HG03039 (cell line): ENCODE measurements around the gene SPSB2.

ENCODE experiments used
- ATAC-seq: cut with Tn5 transposase; IDR thresholded peaks from one replicate; pipeline ENCODE4 v1.9.1; 2021; ENCODE audit warnings: mild to moderate bottlenecking, moderate library complexity; ENCODE audit not compliant: unreplicated experiment

SPSB2 gene

DNA sequence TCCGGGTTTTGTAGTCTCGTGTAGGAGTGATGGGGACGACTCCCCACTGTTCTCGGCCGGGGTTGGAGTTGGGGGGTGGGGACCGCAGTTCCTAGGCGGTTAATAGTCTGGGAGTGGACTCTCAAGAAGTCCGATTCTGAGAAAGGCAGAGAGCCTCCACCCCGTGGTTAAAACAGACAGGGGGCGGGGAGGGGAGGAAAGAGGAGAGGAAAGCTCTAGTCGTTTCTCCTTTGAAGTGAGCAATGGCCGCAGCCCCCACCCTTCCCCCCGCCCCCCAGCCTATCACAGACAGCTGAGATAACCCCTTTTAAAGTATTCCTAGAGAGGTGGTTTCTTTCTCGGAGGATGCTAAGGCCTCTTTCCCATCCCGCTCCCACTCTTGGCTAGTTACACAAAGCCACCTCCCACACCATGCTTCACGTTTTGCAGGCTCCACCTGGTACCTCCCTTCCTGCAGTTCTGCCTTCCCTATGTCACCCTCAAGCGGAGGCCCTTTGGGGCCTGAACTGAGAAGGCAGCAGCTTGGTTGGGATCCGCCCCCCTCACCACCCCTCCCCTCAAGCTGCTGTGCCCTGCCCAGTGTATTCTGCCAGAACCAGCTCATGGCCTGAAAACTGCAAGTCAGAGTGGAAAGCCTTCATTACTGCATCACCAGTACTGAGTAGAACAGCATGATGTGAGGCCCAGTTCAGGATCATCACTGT lies 20.3 kb downstream of the SPSB2 start:
- ATAC-seq, result no peak

DNA sequence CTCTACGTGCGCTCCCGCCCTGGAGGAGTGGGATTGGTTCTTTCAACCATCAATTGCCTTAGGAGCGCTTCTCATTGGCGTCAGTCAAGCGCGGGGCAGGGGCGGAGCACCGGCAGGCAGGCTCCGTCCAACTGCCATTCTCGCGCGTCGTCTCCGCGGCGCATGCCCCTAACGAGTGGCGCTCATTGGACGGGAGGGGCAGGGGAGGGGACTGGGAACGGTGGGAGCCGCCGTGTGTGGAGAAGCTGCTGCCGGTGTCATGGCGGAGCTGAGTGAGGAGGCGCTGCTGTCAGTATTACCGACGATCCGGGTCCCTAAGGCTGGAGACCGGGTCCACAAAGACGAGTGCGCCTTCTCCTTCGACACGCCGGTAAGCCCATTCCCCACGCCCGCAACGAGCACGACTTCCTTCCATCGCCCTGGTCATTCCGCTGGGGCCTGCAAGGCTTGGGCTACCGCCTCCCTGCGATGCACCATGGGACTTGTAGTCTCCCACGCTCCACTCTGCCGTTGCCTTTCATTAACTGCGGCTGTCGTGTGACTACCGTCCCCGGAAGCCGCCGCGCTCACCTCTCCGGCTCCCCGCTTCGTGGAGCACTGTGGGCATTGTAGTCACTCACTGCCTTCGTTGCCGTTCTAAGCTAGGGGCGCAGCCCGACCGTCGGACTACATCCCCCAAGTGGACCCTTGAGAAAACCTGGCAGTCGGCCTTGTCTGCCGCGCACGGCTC lies 21.0 kb downstream of the SPSB2 start, which contains the start of gene USP5:
TSS of gene USP5 (plus strand) at position 230 of the 730 bp plus-strand sequence. CDS start at position 260, 30 bp downstream.
- ATAC-seq, result peak; percentile 63

DNA sequence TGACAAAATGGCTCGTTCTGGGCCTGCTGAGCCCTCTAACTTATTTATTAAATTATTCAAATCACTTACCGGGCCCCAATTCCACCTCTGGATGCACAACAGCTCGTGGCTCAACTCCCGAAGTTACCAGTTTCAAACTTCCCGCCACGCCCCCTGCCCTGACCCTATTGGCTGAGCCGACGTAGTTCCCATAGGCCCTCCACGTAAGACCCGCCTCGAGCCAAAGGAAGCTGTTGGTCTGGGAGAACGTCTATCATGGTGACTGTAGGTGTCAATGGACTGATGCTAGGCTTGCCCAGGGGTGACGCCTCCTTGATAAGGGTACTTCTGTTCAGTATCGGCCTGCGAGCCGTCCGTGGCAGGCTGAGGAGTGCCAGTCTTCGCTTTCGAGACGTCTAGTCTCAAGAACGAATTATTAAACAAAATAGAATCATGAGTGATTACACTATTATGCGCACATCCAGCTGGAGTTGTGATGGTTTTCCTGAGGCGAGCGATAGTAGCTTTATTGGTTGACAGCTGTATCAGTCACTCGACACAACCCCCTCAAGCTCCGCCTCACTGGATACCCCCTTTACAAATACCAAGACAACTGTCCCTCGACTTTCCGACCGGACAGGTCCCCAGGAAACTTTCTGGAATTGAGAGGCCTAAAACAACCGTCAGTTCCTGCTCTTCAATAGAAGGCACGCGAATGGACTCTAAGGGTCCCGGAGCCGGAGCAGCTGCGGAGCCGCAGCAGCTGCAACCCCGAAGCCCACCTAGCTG lies 21.8 kb downstream of the SPSB2 start, which contains the start of gene CDCA3:
TSS of gene CDCA3 (minus strand) at position 134 of the 768 bp plus-strand sequence. CDS start 334 bp downstream, outside the sequence.
- ATAC-seq, result peak; percentile 44

DNA sequence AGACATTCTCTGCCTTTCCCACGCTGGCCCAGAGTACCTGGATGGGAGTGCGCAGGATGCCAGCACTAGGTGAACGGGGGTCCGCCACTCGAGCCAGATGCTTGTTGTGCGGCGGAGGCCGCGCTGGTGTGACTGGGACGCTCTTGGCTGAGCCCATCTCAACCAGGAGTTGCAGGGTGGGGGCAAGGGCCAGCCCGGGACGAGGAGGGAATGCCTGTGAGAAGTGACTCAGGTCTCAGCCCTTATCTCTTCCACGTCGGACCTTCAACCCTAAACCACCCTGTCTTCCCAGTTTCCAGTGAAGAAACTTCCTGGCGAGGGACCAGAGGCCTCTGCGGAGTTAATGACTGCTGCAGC lies 22.3 kb downstream of the SPSB2 start:
- ATAC-seq, result no peak

DNA sequence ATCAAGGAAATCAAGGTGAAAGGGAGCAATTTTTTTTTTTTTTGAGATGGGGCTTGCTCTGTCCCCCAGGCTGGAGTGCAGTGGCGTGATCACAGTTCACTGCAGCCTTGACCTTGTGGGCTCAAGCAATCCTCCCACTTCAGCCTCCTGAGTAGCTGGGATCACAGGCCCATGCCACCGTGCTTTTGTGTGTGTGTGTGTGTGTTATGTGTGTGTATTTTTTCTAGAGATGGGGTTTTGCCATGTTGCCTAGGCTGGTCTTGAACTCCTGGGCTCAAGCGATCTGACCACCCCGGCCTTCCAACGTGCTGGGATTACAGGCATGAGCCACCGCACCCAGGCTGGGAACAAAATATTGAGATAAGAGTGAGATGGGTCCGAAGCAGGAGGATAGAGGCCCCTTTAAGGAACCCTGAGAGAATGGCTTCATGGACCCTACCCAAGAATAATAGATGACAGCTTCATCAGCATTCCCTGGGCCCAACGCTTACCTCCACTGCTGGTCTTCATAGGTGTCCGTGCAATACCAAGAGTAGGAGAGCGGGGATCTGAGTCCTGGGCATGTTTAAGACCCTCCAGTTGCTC lies 23.0 kb downstream of the SPSB2 start:
- no peak for ATAC-seq

DNA sequence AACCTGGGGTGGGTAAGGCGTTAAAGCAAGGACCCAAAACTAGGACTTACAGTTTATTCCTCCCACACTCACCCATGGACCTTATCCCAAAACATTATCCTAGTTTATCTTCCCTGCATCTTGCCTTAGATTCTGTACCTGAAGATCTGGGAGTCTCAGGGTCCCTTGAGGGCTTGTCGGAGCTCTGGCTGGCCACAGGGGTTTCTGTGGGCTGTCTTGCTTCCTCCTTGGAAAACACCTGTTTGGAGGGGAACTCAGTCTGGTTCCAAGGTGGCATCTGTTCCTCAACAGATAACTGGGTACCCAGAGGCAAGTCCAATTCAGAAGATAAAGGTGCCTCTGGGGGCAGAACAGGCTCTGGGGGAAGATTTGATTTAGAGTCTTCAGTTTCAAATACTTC lies 23.7 kb downstream of the SPSB2 start:
- ATAC-seq, result no peak

DNA sequence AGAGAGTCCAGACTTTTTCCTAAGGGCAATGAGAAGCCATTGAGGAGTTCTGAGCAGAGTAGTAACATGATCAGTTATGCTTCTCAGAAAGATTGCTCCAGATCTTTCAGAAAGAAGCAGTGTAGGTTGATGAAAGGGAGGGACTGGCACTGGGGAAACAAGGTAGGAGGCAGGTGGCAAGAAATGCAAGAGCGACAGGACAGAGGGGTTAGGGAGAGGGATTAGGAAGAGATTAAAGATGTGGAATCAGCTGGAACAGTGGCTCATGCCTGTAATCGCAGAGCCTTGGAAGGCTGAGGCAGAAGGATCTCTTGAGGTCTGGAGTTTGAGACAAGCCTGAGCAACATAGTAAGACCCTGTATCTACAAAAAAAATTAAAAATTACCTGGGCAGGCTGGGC lies 25.4 kb downstream of the SPSB2 start:
- no peak for ATAC-seq

DNA sequence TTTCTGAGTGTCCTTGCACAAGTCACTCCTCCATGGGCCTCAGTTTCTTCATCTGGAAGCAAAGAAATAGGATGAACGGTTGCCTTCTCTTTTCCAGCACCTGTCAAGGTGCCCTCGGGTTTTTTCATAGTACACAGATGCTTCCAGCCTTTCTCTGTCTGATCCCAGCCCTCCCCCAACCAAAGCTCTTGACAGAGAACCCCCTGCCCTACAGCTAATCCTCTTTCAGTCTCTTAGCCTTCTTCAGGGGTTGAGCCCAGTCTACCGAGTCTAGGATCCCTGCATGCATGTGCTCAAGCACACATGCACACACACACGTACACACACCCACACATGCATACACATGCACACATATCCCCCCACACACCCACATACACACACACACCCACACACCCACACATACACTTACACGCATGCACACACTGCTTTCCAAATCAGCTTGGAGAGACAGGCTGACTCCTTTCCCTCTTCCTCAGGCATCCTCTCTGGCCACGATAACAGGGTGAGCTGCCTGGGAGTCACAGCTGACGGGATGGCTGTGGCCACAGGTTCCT lies 26.7 kb downstream of the SPSB2 start:
- no peak for ATAC-seq

DNA sequence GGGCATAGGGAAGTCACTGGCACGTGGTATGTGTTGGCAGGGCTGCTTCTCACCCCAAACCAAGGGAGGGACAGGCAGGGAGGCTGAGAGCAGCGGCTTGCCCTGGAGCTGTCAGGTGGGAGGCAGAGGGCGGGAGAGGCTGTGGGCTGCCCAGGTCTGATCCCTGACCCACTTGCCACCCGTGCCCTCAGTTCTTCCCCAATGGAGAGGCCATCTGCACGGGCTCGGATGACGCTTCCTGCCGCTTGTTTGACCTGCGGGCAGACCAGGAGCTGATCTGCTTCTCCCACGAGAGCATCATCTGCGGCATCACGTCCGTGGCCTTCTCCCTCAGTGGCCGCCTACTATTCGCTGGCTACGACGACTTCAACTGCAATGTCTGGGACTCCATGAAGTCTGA lies 27.7 kb downstream of the SPSB2 start:
- ATAC-seq, result no peak

DNA sequence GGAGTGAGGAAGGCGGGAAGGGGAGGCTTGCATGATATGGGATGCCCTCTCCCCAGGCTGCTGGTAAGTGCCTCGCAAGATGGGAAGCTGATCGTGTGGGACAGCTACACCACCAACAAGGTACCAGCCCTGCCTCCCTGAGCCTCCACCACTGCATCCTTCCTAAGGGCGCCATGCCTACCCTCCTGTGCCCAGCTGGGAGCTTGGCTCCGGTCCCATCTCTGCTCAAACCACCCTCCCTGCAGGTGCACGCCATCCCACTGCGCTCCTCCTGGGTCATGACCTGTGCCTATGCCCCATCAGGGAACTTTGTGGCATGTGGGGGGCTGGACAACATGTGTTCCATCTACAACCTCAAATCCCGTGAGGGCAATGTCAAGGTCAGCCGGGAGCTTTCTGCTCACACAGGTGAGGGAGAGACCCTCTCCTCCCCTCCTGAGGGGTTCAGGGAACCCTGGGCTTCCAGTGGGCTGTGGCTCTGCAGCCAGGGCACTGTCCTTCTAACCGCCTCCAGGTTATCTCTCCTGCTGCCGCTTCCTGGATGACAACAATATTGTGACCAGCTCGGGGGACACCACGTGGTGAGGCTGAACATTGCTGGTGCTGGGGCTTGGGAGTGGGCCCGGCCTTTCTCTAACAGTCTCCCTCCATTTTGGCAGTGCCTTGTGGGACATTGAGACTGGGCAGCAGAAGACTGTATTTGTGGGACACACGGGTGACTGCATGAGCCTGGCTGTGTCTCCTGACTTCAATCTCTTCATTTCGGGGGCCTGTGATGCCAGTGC lies 29.8 kb downstream of the SPSB2 start:
- no peak for ATAC-seq

DNA sequence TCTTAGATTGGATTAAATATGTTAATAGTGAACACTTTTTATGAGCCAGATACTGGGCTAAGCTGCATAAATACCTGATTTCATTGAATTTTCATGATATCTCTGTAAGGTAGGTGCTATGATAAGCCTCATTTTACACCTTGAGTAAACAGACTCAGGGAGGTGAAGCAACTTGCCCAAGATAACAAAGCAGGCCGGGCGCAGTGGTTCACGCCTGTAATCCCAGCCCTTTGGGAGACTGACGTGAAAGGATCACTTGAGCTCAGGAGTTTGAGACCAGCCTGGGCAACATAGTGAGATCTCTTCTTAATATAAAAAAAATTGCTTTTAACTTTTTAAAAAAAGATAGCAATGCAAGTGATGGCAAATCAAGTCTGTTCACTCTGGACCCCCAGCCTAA lies 31.0 kb downstream of the SPSB2 start:
- no peak for ATAC-seq

DNA sequence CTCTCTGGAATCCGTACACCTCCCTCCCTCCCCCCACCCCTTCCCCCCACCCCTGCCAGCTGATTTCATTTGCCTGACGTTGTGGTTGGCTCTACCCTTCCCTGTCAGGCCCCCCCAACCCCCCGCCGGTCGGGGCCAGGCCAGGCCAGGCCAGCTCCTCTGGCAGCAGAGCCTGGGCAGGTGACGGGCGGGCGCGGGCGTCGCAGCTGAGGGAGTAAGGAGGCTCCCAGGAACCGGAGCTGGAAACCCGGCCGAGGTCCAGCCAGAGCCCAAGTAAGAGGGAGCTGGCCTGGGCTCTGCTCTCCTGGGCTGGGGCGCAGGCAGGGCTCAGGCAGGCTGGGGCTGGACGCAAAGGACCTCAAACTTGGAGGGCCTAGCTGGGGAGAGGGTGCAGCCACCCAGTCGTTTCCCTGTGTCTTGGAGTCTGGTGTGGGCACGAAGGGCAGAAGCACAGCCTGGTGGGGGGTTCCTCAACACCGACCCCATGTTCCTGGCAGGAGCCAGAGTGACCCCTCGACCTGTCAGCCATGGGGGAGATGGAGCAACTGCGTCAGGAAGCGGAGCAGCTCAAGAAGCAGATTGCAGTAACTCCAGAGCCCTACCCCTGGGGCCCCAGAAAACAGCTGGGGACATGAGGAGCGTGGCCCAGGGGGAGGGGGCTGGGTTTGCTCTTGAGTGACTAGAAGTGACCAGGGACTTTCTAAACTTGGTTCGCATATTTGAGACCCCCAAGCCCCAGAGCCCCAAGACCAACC lies 32.2 kb downstream of the SPSB2 start, which contains the start of gene GNB3:
TSS of gene GNB3 (plus strand) at position 165 of the 755 bp plus-strand sequence. CDS start at position 528, 363 bp downstream.
- ATAC-seq, result no peak

DNA sequence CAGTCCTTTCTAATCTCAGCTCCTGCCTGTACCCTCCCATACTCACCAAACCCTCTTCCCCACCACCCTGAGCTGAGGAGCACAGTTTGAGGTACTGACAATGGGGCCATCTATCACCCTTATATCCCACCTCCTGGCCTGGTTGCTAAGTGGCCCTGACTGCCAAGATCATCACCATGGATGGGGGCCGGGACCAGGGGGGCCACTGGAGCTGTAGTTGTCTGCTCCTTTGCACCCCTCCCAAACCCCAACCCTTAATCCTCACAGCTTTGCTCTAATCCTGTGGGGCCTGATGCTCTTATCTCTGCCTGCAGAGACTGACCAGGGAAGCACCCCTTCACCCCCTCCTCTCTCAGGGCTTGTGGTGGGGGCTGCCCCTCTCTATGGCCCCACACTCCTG lies 32.8 kb downstream of the SPSB2 start:
- ATAC-seq, result no peak

DNA sequence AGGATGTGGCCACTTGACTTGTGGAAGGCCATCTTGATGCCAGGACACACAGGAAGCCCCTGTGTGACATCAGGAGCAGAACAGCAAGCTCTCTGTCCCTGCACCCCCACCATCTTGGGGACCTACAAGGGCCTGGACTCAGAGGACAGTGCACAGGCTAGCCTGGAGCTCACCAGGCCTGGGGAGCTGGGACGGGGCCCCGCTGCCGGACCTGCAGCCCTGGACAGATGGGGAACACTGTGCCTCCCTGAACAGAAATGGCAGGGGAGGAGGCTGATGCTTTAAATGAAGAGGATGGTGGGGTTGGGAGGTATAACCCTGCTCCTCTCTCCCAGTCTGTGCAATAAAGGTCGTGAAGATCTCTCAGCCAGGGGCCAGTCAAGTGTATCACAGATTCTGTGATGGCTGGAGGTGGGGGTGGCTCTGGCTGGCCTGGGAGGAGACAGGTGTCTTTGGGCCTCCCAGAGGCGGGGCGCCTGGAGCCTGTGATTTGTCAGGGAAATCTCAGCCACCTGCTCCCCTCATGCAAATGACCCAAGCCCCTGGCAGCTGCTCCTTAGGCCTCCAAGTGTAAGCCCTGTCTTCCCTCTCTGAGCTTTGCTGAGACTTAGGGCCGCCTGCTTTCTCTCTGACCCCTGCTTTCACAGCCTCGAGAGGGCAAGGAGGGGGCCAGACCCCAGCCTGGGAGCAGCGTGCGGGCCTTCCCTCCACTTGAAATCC lies 33.5 kb downstream of the SPSB2 start:
- peak; percentile 61 for ATAC-seq

DNA sequence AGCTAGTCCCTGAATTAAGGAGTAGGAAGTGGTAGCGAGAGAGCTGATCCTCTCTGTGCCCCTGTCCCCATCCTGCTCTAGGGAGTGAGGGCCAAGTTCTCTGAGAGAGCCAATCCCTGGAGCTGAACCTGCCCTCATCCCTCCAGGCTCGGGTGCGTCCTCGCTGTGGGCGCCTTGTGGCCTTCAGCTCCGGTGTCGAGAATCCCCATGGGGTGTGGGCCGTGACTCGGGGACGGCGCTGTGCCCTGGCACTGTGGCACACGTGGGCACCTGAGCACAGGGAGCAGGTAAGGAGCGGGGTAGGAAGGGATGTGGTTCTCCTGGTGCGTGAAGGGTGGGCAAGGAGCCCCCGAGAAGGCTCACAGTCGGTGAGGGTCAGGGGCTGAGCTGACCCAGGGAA lies 34.2 kb downstream of the SPSB2 start:
- no peak for ATAC-seq

DNA sequence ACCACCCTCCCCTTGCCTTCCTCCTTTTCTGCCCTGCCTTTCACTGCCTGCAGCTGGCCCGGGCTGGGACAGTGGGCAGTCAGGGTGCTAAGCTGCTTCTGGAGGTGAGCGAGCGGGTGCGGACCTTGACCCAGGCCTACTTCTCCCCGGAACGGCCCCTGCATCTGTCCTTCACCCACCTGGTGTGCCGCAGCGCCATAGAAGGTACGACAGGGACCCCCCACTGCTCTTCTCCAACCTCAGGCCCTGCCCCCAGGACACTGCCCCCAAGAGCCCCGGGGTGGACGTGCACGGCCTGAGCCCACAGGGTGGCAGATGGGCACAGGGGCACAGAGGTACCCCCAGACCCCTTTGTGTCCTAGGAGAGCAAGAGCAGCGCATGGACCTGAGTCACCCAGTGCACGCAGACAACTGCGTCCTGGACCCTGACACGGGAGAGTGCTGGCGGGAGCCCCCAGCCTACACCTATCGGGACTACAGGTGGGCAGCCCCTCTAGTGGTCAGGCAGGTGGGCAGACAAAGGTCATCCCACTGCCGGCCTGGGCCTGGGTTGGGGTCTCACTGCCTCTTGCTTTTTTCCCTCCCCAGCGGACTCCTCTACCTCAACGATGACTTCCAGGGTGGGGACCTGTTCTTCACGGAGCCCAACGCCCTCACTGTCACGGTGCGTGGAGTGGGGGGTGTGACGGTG lies 35.6 kb downstream of the SPSB2 start:
- no peak for ATAC-seq

DNA sequence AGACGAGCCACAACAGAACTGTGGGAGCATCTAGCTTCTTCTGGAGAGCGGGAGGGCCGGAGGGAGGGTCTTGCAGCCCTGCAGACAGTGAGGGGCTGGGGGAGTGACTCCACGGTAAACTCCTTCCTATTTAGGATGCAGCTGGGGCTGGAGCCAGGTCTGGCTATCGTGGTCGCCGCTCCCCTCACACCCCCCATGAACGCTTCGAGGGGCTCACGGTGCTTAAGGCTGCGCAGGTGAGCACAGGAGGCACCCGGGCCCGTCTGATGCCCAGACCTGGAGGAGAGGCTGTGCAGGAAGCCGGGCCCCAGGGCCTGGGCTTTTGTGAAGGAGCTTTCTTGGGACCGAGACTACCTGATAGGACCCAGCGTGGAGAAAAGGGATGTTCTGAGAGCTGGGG lies 36.3 kb downstream of the SPSB2 start:
- no peak for ATAC-seq

DNA sequence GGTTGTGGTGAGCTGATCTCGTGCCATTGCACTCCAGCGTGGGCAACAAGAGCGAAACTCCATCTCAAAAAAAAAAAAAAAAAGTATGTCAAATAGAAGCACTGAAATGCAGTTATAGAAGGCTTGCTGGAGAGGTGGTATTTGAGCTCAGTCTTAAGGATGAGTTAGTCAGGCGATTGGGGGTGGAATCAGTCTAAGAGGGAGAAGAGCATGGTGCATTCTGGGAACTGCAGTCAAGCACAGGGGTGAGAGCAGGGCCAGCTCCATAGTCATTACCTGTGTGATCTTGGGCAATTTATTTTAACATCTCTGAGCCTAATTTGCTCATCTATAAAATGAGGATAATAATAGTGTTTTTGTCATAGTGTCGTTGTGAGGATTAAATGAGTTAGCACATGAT lies 38.2 kb downstream of the SPSB2 start:
- ATAC-seq, result no peak
